Gastroesophageal sphincter (tissue), 4 donors: ENCODE results near the gene MGAT4A. TPM values are rescaled to one million over a fixed set of nuclear protein-coding genes. Genes with fewer than 3 reads are reported as not detected.

Experiments used
- ATAC-seq: fragments of 150-250 bp; one replicate; pipeline ENCODE4 v1.9.1; 2016; ENCODE audit warnings: mild to moderate bottlenecking, moderate library complexity
- H3K27ac ChIP-seq, 4 donors: fragments of 200-600 bp; sonication (generic) in 3 of 4; 1 replicate in 3 of 4; 2 replicates in 1 of 4; pipeline ENCODE4 v1.5.1; 2016 to 2019
- H3K27me3 ChIP-seq: fragments of 200-600 bp; sonication (generic); one replicate; pipeline ENCODE4 v1.5.1; 2019
- H3K36me3 ChIP-seq, 2 donors: fragments of 200-600 bp; sonication (generic); one replicate each; pipeline ENCODE4 v1.5.1; 2019; ENCODE audit warnings: control low read depth in 1 of 2
- H3K4me1 ChIP-seq, 3 donors: fragments of 200-600 bp; sonication (generic); 1 replicate in 2 of 3; 2 replicates in 1 of 3; pipeline ENCODE4 v1.5.1; 2016 to 2019; ENCODE audit warnings: control low read depth in 2 of 3
- H3K4me3 ChIP-seq, 2 donors: fragments of 200-600 bp; sonication (generic); one replicate each; pipeline ENCODE4 v1.5.1; 2019; ENCODE audit warnings: mild to moderate bottlenecking in 1 of 2, moderate library complexity in 1 of 2
- H3K9me3 ChIP-seq, 3 donors: fragments of 200-600 bp; sonication (generic); one replicate each; pipeline ENCODE4 v1.5.1; 2017 to 2019; ENCODE audit warnings: control low read depth in 2 of 3
- EP300 ChIP-seq: sonication (generic); formaldehyde crosslinking; IDR thresholded peaks from one replicate; pipeline ENCODE4 v1.6.1; 2017; ENCODE audit warnings: antibody characterized with exemption, mild to moderate bottlenecking
- POLR2A ChIP-seq, 2 donors: fragments of 450-650 bp; IDR thresholded peaks; one replicate each; pipeline ENCODE4 v1.6.1; 2017; ENCODE audit warnings: antibody characterized with exemption in 2 of 2, mild to moderate bottlenecking in 2 of 2, moderate library complexity in 1 of 2
- POLR2AphosphoS5 ChIP-seq: sonication (generic); formaldehyde crosslinking; IDR thresholded peaks from one replicate; pipeline ENCODE4 v1.6.1; 2017; ENCODE audit warnings: antibody characterized with exemption
- WGBS, 2 donors: methylation state at CpG; one replicate each; pipeline ENCODE4 v1.1.5; 2018; ENCODE audit warnings: low coverage in 1 of 2; 5-methylcytosine and 5-hydroxymethylcytosine counted together
- total RNA-seq, 4 donors: library from RNA; depleted of rRNA; stranded (reverse); fragments of >200 nt; gene quantifications; one replicate each; pipeline ENCODE4 v1.1.0, GENCODE V29; 2016
- TF ChIP-seq, protein P1 (sequence below), 4 experiments: fragments of 200-600 bp in 2 of 4; fragments of 450-650 bp in 2 of 4; sonication (generic) in 1 of 4; IDR thresholded peaks; one replicate each; pipeline ENCODE4 v1.5.1; 2017 to 2019; ENCODE audit warnings: antibody characterized with exemption in 4 of 4, mild to moderate bottlenecking in 2 of 4, moderate library complexity in 2 of 4

The MGAT4A gene
- total RNA-seq, 4 donors from 2014 or later = 12.7 to 33.0 (median 21.2) TPM

GRCh38 chr2:98576666-98577312, 154.1 kb downstream of the MGAT4A start:
- Histone ChIP-seq H3K27me3 (no peaks in the 10 kb centered on the region), H3K27ac (no peak overlapping the region), H3K4me1 (peaks cover 0 to 9% (median 0%) of the 10 kb centered on the region in 3 donors), H3K9me3 (no peaks in the 10 kb centered on the region), H3K36me3 (peaks cover 0 to 93% of the 10 kb centered on the region in 2 donors), H3K4me3 (no peak overlapping the region)
- 80 to 97% methylated on average over 1 to 7 of the region's 22 CpGs for WGBS, 2 donors
- ATAC-seq = no peak
- TF ChIP-seq POLR2AphosphoS5 (no peak), POLR2A (IDR thresholded peaks at IDR 0.05) (no peak), EP300 (no peak)
- TF ChIP-seq, protein P1, sequence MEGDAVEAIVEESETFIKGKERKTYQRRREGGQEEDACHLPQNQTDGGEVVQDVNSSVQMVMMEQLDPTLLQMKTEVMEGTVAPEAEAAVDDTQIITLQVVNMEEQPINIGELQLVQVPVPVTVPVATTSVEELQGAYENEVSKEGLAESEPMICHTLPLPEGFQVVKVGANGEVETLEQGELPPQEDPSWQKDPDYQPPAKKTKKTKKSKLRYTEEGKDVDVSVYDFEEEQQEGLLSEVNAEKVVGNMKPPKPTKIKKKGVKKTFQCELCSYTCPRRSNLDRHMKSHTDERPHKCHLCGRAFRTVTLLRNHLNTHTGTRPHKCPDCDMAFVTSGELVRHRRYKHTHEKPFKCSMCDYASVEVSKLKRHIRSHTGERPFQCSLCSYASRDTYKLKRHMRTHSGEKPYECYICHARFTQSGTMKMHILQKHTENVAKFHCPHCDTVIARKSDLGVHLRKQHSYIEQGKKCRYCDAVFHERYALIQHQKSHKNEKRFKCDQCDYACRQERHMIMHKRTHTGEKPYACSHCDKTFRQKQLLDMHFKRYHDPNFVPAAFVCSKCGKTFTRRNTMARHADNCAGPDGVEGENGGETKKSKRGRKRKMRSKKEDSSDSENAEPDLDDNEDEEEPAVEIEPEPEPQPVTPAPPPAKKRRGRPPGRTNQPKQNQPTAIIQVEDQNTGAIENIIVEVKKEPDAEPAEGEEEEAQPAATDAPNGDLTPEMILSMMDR (IDR thresholded peaks at IDR 0.05) = no peak

GRCh38 chr2:98573426-98573825, 157.5 kb downstream of the MGAT4A start:
- Histone ChIP-seq H3K9me3 (no peaks in the 10 kb centered on the region), H3K36me3 (peaks cover 0 to 100% of the 10 kb centered on the region in 2 donors), H3K27ac (no peak overlapping the region), H3K4me1 (no peaks in the 10 kb centered on the region), H3K4me3 (no peak overlapping the region), H3K27me3 (no peaks in the 10 kb centered on the region)
- no peak for ATAC-seq
- whole genome bisulfite sequencing, 2 donors = 89 to 100% methylated on average over 1 to 3 of the region's 13 CpGs
- TF ChIP-seq, protein P1 (IDR thresholded peaks at IDR 0.05) = no peak
- TF ChIP-seq POLR2AphosphoS5 (no peak), POLR2A (IDR thresholded peaks at IDR 0.05) (no peak), EP300 (no peak)

DNA sequence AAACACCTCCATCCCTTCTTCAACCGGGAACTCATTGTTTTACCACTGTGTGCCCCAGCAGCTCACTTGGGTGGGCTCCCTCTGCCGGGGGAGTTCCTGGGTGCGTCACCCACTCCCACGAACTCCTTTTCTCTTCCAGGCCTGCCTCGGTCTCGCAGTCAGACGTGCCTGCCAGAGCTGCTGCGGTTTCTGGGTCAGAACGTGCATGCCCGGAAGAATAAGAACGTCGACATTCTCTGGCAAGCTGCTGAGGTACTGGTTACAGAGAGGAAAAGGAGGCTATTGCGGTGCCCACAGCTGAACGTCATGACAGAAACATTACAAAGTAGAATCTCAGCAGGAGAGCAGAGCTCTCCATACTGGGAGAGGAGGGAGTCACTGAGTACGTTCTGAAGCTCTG, 158.3 kb downstream of the MGAT4A start:
- no peak for TF ChIP-seq POLR2AphosphoS5
- no peak for TF ChIP-seq EP300
- TF ChIP-seq POLR2A (IDR thresholded peaks at IDR 0.05) = no peak
- TF ChIP-seq, protein P1 (IDR thresholded peaks at IDR 0.05) = no peak
- Histone ChIP-seq H3K4me1 (no peaks in the 10 kb centered on the region), H3K27ac (no peak overlapping the region), H3K36me3 (peaks cover 0 to 100% of the 10 kb centered on the region in 2 donors), H3K4me3 (no peak overlapping the region), H3K9me3 (no peaks in the 10 kb centered on the region), H3K27me3 (no peaks in the 10 kb centered on the region)
- 62 to 77% methylated on average over 4 to 8 of the region's 15 CpGs for WGBS, 2 donors
- ATAC-seq = no peak

DNA sequence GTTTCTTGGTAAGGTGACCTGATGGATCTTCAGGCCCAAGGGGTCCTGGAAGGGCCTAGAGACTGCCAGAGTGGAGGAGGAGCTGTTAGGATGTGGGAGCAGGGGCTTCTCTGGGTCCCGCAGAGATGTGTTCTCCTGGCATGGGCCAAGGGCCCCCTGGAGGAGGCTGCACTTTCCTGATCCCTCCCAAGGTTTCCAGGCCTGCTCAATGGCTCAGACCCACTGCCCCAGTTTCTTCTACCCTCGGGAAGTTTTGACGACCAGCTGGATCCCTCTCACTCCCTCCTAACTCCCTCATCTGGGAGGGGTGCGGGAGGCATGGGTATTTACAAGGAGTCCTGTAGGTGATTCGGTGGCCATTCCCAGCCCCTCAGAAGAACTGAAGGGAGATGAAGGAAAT, 158.7 kb downstream of the MGAT4A start:
- Histone ChIP-seq H3K4me3 (no peak overlapping the region), H3K36me3 (peaks cover 0 to 100% of the 10 kb centered on the region in 2 donors), H3K4me1 (no peaks in the 10 kb centered on the region), H3K9me3 (no peaks in the 10 kb centered on the region), H3K27ac (no peak overlapping the region), H3K27me3 (no peaks in the 10 kb centered on the region)
- no peak for ATAC-seq
- WGBS, 2 donors = 82 to 92% methylated on average over 2 of the region's 5 CpGs
- TF ChIP-seq EP300 (no peak), POLR2A (IDR thresholded peaks at IDR 0.05) (no peak), POLR2AphosphoS5 (no peak)
- TF ChIP-seq, protein P1 (IDR thresholded peaks at IDR 0.05) = no peak

GRCh38 chr2:98571796-98572195, 159.1 kb downstream of the MGAT4A start:
- Histone ChIP-seq H3K36me3 (peaks cover 0 to 100% of the 10 kb centered on the region in 2 donors), H3K27ac (no peak overlapping the region), H3K27me3 (no peaks in the 10 kb centered on the region), H3K4me3 (no peak overlapping the region), H3K4me1 (no peaks in the 10 kb centered on the region), H3K9me3 (no peaks in the 10 kb centered on the region)
- 86 to 95% methylated on average over 3 to 6 of the region's 9 CpGs for WGBS, 2 donors
- no peak for TF ChIP-seq POLR2AphosphoS5
- no peak for TF ChIP-seq POLR2A (IDR thresholded peaks at IDR 0.05)
- TF ChIP-seq, protein P1 (IDR thresholded peaks at IDR 0.05) = no peak
- no peak for TF ChIP-seq EP300
- ATAC-seq = no peak
